ENCODE results near the gene BRINP1. TPM values are rescaled to one million over a fixed set of nuclear protein-coding genes. Genes with fewer than 3 reads are reported as not detected.

BRINP1 gene
- total and polyA plus RNA-seq, 3 donors from 2014 or later, result 1.2 to 1.8 (median 1.7) TPM

- no peak overlapping the region for H3K27ac ChIP-seq
- 20 to 33% methylated on average over 11 of the region's 11 CpGs for WGBS, 2 donors
- no peak for DNase-seq
These were observed 19.8 kb downstream of the BRINP1 start for GRCh38 chr9:119349351-119349825.

GRCh38 chr9:119343059-119343990 is 25.9 kb downstream of the BRINP1 start:
- TF ChIP-seq CTCF (IDR thresholded peaks at IDR 0.05), result no peak
- TF ChIP-seq POLR2A (IDR thresholded peaks at IDR 0.05), result no peak
- H3K4me3 ChIP-seq, result no peak overlapping the region
- no peak overlapping the region for H3K27ac ChIP-seq
- 62 to 63% methylated on average over 13 of the region's 13 CpGs for WGBS, 2 donors
- no peaks in the 10 kb centered on the region for H3K9me3 ChIP-seq
- H3K27me3 ChIP-seq, result no peaks in the 10 kb centered on the region
- intact Hi-C loops (cut with DNase I; ENCODE audit: low total_unique reads), result no loop called here
- no peaks in the 10 kb centered on the region for H3K4me1 ChIP-seq
- DNase-seq, result no peak
- H3K36me3 ChIP-seq (ENCODE audit: low read depth, missing control alignments), result no peaks in the 10 kb centered on the region

More at GRCh38 chr9:119349351-119349825, 19.8 kb downstream of the BRINP1 start:
- H3K27me3 ChIP-seq, result no peaks in the 10 kb centered on the region
- no peak overlapping the region for H3K4me3 ChIP-seq
- no peaks in the 10 kb centered on the region for H3K9me3 ChIP-seq
- no peaks in the 10 kb centered on the region for H3K36me3 ChIP-seq (ENCODE audit: low read depth, missing control alignments)
- no peaks in the 10 kb centered on the region for H3K4me1 ChIP-seq
- TF ChIP-seq POLR2A (IDR thresholded peaks at IDR 0.05) (no peak), CTCF (IDR thresholded peaks at IDR 0.05) (no peak)
- intact Hi-C loops (cut with DNase I; ENCODE audit: low total_unique reads), result no loop called here

- Histone ChIP-seq H3K4me3 (no peak overlapping the region), H3K9me3 (no peaks in the 10 kb centered on the region), H3K27me3 (no peaks in the 10 kb centered on the region), H3K4me1 (no peaks in the 10 kb centered on the region), H3K27ac (no peak overlapping the region), H3K36me3 (ENCODE audit: low read depth, missing control alignments) (no peaks in the 10 kb centered on the region)
- no peak for TF ChIP-seq POLR2A (IDR thresholded peaks at IDR 0.05)
- no peak for TF ChIP-seq CTCF (IDR thresholded peaks at IDR 0.05)
- 78 to 87% methylated on average over 3 of the region's 3 CpGs for WGBS, 2 donors
- DNase-seq, result no peak
- intact Hi-C loops (cut with DNase I; ENCODE audit: low total_unique reads), result no loop called here
These were observed 30.2 kb downstream of the BRINP1 start for GRCh38 chr9:119339056-119339455.

- no peaks in the 10 kb centered on the region for H3K36me3 ChIP-seq (ENCODE audit: low read depth, missing control alignments)
- no peaks in the 10 kb centered on the region for H3K4me1 ChIP-seq
- no peak for DNase-seq
- TF ChIP-seq CTCF (IDR thresholded peaks at IDR 0.05), result no peak
- no peak for TF ChIP-seq POLR2A (IDR thresholded peaks at IDR 0.05)
- H3K27ac ChIP-seq, result no peak overlapping the region
- H3K9me3 ChIP-seq, result no peaks in the 10 kb centered on the region
- no peaks in the 10 kb centered on the region for H3K27me3 ChIP-seq
- H3K4me3 ChIP-seq, result no peak overlapping the region
- intact Hi-C loops (cut with DNase I; ENCODE audit: low total_unique reads), result no loop called here
These were observed 31.7 kb downstream of the BRINP1 start for GRCh38 chr9:119337573-119337972.
